Mucosa of descending colon (tissue), 3 donors: ENCODE results near the gene GLDN. TPM values are rescaled to one million over a fixed set of nuclear protein-coding genes. Genes with fewer than 3 reads are reported as not detected.

Experiments used
- ATAC-seq: fragments of 200-7000 bp; cut with Tn5 transposase; one replicate; pipeline ENCODE4 v1.9.1; 2020; ENCODE audit warnings: mild to moderate bottlenecking, moderate library complexity
- DNase-seq, 3 donors: peaks; one replicate each; pipeline ENCODE4 v3.0.0-alpha.2; 2020
- H3K36me3 ChIP-seq: fragments of 200-600 bp; one replicate; pipeline ENCODE4 v1.8.0; 2021; ENCODE audit warnings: low read depth, mild to moderate bottlenecking
- H3K4me1 ChIP-seq: fragments of 200-600 bp; one replicate; pipeline ENCODE4 v1.8.0; 2021; ENCODE audit warnings: low read depth, mild to moderate bottlenecking
- H3K4me3 ChIP-seq: fragments of 200-600 bp; one replicate; pipeline ENCODE4 v1.8.0; 2021; ENCODE audit warnings: mild to moderate bottlenecking
- H3K9me3 ChIP-seq: fragments of 200-600 bp; one replicate; pipeline ENCODE4 v1.8.0; 2021; ENCODE audit warnings: mild to moderate bottlenecking
- intact Hi-C, 2 donors: fragments of 100-400 bp; cut with DNase I in 1 of 2; cut with micrococcal nuclease in 1 of 2; formaldehyde crosslinking; loops; one replicate each; pipeline versions ENCODE4 v1.11.0 to v1.11.1; 2022; cut with DNase I, micrococcal nuclease
- total RNA-seq, 3 donors: library from RNA; stranded (reverse); fragmentation: NEBNext Ultra II Directional in 2 of 3; extraction: Animal tissue kit (Norgen Biotek cat#: 25700) in 2 of 3; gene quantifications; one replicate each; pipeline versions ENCODE4 v1.2.1 to v1.2.4, GENCODE V29; 2021 to 2023
- TF ChIP-seq, protein P1 (sequence below): fragments of 200-600 bp; IDR thresholded peaks from one replicate; pipeline ENCODE4 v1.8.0; 2022; ENCODE audit warnings: antibody characterized with exemption, mild to moderate bottlenecking
- donor health status: DM: no; HTN: no; CAD: no; lungs with moderate emphysema.
- donor health status: DM: no; HTN: no; CAD: no.
- donor health status: DM: no; HTN: yes; CAD: no.

GLDN gene
- total RNA-seq, 3 donors from 2014 or later = 3.5 to 10.0 (median 5.3) TPM

DNA sequence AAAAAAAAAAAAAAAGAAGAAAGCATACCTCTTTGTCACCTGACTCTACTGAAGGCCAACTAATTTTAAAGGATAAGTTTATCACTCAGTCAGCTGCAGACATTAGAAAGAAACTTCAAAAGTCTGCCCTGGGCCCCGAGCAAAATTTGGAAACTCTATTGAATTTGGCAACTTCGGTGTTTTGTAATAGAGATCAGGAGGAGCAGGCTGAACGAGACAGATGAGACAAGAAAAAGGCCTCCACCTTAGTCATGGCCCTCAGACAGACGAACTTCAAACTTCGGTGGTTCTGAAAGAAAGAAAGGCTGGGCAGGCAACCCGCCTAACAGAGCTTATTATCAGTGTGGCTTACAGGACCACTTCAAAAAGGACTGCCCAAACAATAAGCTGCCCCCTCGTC is 18.5 kb downstream of the GLDN start:
- no peak overlapping the region for H3K4me3 ChIP-seq
- no peaks in the 10 kb centered on the region for H3K9me3 ChIP-seq
- TF ChIP-seq, protein P1, sequence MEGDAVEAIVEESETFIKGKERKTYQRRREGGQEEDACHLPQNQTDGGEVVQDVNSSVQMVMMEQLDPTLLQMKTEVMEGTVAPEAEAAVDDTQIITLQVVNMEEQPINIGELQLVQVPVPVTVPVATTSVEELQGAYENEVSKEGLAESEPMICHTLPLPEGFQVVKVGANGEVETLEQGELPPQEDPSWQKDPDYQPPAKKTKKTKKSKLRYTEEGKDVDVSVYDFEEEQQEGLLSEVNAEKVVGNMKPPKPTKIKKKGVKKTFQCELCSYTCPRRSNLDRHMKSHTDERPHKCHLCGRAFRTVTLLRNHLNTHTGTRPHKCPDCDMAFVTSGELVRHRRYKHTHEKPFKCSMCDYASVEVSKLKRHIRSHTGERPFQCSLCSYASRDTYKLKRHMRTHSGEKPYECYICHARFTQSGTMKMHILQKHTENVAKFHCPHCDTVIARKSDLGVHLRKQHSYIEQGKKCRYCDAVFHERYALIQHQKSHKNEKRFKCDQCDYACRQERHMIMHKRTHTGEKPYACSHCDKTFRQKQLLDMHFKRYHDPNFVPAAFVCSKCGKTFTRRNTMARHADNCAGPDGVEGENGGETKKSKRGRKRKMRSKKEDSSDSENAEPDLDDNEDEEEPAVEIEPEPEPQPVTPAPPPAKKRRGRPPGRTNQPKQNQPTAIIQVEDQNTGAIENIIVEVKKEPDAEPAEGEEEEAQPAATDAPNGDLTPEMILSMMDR = no peak
- ATAC-seq (no peak), DNase-seq (no peak)
- intact Hi-C loops = no loop called here
- H3K36me3 ChIP-seq = no peaks in the 10 kb centered on the region
- H3K4me1 ChIP-seq = no peaks in the 10 kb centered on the region

DNA sequence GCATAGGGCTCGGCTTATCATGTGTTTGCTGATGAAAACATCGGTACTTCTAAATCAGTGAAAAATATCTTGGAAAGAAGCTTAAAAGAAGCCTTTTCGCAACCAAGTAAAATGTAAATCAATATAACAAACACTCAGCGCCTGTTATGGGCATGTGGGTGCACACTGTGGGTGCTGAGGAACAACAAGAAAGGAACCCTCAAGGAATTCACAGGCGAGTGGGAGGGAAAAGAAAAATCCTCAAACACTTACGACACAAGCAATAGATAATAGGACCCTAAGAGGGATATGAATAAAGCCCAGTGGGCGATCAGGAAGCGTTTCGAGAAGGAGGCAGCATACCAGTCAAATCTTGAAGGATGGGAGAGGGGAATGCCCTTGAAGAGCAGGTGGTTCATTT is 21.9 kb downstream of the GLDN start:
- H3K4me3 ChIP-seq = no peak overlapping the region
- intact Hi-C loops = no loop called here
- H3K36me3 ChIP-seq = no peaks in the 10 kb centered on the region
- H3K9me3 ChIP-seq = no peaks in the 10 kb centered on the region
- H3K4me1 ChIP-seq = peaks cover 8% of the 10 kb centered on the region
- no peak for DNase-seq
- TF ChIP-seq, protein P1 = no peak
- ATAC-seq = no peak

DNA sequence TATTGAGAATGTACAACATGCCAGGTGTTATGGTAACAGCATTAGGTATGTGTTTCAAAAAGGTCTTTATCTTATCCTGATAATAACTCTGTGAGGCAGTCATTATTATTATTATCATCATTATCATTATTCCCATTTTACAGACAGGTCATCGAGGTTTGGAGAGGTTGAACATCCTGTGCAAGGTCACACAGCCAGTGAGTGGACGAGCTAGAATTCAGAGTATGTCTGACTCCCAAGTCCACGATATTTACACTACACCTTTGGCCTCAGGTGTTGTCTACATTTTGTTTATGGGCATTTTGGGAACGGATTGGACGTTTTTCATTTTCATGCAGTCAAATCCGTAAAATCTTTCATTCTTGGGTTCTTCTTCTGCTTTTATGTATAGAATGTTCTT is 24.0 kb downstream of the GLDN start:
- Histone ChIP-seq H3K36me3 (no peaks in the 10 kb centered on the region), H3K4me1 (peaks cover 8% of the 10 kb centered on the region), H3K9me3 (no peaks in the 10 kb centered on the region), H3K4me3 (no peak overlapping the region)
- DNase-seq (no peak), ATAC-seq (no peak)
- intact Hi-C loops = no loop called here
- TF ChIP-seq, protein P1 = no peak

DNA sequence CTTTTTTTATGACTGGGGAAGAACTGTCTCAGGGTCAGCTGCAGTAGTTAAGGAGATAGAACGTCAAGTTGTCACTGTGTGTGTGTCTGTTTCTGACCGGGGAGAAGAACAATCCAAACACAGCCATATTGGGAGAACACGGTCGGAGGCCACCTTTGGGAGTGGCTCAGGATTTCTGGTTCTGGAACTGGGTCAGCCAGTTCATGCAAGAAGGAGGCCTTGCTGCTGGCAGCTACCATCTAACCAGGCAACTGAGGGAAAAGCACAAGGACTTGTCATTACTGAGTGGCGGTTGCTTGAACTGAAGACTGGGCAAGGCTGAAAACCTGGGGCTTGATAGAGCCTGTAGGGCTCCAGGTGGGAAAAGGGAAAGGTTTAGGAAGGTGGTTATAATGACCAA is 24.6 kb downstream of the GLDN start:
- Histone ChIP-seq H3K36me3 (no peaks in the 10 kb centered on the region), H3K4me3 (no peak overlapping the region), H3K4me1 (peaks cover 8% of the 10 kb centered on the region), H3K9me3 (no peaks in the 10 kb centered on the region)
- intact Hi-C loops = no loop called here
- ATAC-seq (no peak), DNase-seq (no peak)
- TF ChIP-seq, protein P1 = no peak

DNA sequence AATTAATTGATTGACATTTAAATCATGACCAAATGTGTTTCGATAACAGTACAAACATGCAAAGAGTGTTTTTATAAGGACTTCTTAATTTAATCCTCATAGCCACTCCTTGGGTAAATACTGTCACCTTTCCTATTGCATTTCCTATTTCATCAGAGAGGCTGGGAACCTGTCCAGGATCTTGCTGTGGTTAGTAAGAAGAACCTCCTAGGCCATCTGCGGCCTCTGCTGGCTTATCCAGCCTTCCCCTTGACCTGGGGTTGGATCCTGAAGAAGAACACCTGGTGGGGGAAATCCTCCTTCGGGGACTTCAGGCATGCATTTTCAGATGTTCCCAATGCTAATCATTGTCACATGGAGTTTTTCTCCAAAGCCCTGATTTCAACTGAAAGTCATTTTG is 25.5 kb downstream of the GLDN start:
- H3K4me1 ChIP-seq = peaks cover 8% of the 10 kb centered on the region
- no peaks in the 10 kb centered on the region for H3K36me3 ChIP-seq
- TF ChIP-seq, protein P1 = no peak
- intact Hi-C loops = no loop called here
- no peaks in the 10 kb centered on the region for H3K9me3 ChIP-seq
- ATAC-seq = peak; percentile 88
- DNase-seq = peak in 1 of 3 donors; percentile 70
- no peak overlapping the region for H3K4me3 ChIP-seq

DNA sequence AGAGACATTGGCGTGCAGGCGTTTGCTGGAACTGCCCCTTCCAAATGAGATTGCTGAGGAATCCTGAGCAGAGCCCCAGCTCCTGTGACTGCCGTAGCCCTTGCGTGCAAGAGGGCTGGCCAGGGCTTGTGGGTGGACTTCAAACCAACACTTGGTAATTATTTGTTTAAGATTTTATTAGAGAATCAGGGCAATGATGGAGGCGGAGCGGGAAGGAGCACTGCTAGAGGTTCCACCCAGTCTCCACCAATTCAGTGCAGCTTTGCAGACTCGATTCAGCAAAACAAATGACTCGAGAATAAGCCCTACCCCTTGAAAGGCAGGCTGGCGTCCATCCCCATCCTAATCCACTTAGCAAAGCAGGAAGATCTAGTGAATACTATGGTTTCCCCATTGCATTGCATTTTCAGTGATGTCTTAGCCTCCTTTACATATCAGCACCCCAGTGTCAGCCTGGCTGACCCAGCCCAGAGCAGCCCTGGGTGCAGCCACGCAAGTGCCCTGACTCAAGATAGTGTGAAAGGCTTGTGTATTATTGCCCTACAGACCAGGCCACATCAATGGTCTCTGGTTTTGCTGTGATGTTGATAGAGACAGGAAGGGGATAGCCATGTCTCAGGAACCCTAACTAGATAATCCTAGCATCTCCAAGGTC is 26.0 kb downstream of the GLDN start:
- peak; percentile 73 for ATAC-seq

More for the DNA sequence above, 26.0 kb downstream of the GLDN start:
- DNase-seq = peak in 1 of 3 donors; percentile 21
- intact Hi-C loops = no loop called here
- no peaks in the 10 kb centered on the region for H3K36me3 ChIP-seq
- TF ChIP-seq, protein P1 = no peak
- no peaks in the 10 kb centered on the region for H3K9me3 ChIP-seq
- peaks cover 8% of the 10 kb centered on the region for H3K4me1 ChIP-seq
- H3K4me3 ChIP-seq = no peak overlapping the region
